GM19043 (cell line): ENCODE data around the gene KDM7A.

Experiments
- ATAC-seq: cut with Tn5 transposase; IDR thresholded peaks from one replicate; pipeline ENCODE4 v1.9.1; 2021; ENCODE audit warnings: low read depth; ENCODE audit not compliant: unreplicated experiment

KDM7A gene

GRCh38 chr7:140035400-140036223 is 141.2 kb downstream of the KDM7A start:
- no peak for ATAC-seq
